H7 (cell line): ENCODE data around the gene MYBPC2. TPM values are rescaled to one million over a fixed set of nuclear protein-coding genes. Genes with fewer than 3 reads are reported as not detected.

ENCODE experiments used
- DNase-seq: peaks from one replicate; pipeline ENCODE4 v3.0.0; 2012
- H3K27me3 ChIP-seq: 2 replicates; pipeline ENCODE4 v1.6.0; 2011; ENCODE audit warnings: mild to moderate bottlenecking, low read length; ENCODE audit not compliant: control insufficient read depth, insufficient read depth
- H3K36me3 ChIP-seq: replicated peaks from 2 replicates; pipeline ENCODE4 v1.5.1; 2011; ENCODE audit warnings: low read length; ENCODE audit not compliant: control insufficient read depth, insufficient read depth
- H3K4me3 ChIP-seq: 2 replicates; pipeline ENCODE4 v1.5.1; 2011; ENCODE audit warnings: low read depth, mild to moderate bottlenecking, control low read depth, low read length, moderate library complexity; ENCODE audit not compliant: insufficient read depth
- total RNA-seq: library from RNA; depleted of rRNA; stranded (reverse); fragments of >200 nt; shearing (Covaris generic); gene quantifications from 2 replicates; pipeline ENCODE4 v1.2.3, GENCODE V29; 2014

MYBPC2 gene
- total RNA-seq, 1 experiment from 2014 or later = 0.24 TPM

DNA sequence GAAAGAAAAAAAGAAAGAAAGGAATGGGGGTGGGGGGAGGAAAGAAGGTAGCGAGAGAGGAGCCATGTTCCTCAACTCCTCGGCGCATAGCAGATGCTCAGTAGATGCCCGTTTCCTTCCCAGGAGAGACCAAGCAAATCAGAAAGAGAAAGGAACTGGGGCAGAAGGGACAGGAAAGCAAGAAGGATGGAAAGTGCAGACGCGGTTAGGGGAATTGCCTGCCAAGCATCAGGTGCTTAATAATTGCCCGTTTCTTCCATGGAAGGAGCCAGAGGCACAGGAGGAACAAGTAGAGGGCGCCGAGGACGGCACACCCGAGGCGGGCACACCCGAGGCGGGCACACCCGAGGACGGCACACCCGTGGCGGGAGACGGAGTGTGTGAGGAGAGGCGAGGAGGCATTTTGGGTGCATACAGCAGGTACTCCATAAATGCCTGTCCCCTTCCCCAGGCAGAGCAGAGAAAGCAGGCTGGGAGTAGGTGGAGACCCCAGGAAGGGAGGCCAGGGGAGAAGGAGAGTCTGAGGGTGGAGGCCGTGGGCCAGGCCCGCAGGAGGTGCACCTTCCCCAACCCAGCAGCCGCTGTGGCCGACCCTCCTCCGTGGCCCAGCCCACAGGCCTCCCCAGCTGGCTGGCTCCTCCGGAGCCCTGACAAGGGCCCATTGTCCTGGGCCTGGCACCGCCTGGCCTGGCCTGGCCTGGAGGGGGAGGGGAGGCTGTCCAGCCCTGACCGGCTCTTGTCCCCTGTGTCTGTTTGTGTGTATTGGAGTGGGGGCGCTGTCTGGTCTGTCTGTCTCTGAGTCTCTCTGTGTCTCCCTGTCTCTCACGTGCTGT, 63.7 kb downstream of the MYBPC2 start:
- Histone ChIP-seq H3K36me3 (no peaks in the 10 kb centered on the region), H3K27me3 (peaks cover 59% of the 10 kb centered on the region), H3K4me3 (no peak overlapping the region)
- peak; percentile 78 for DNase-seq

DNA sequence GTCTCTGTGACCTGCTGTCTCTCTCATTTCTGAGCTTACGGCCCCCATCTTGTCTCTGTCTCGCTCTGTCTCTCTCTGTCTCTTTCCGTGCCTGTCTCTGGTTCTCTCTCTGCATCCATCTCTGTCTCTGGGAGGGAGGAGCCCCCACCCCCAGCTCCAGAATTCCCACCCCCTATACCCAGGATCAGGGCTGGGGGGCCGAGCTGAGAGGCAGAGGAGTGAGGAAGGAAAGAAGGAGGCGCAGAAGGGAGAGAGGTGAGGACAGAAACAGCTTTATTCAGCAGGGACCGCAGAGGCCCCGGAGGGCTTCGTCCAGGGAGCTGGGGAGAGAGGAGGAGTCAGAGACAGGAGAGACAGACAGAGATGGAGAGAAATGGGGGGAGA, 64.3 kb downstream of the MYBPC2 start:
- no peak for DNase-seq
- peaks cover 53% of the 10 kb centered on the region for H3K27me3 ChIP-seq
- no peak overlapping the region for H3K4me3 ChIP-seq
- H3K36me3 ChIP-seq = no peaks in the 10 kb centered on the region

GRCh38 chr19:50498219-50499056, 65.7 kb downstream of the MYBPC2 start:
- Histone ChIP-seq H3K36me3 (no peaks in the 10 kb centered on the region), H3K4me3 (no peak overlapping the region), H3K27me3 (peaks cover 45% of the 10 kb centered on the region)
- DNase-seq = no peak

DNA sequence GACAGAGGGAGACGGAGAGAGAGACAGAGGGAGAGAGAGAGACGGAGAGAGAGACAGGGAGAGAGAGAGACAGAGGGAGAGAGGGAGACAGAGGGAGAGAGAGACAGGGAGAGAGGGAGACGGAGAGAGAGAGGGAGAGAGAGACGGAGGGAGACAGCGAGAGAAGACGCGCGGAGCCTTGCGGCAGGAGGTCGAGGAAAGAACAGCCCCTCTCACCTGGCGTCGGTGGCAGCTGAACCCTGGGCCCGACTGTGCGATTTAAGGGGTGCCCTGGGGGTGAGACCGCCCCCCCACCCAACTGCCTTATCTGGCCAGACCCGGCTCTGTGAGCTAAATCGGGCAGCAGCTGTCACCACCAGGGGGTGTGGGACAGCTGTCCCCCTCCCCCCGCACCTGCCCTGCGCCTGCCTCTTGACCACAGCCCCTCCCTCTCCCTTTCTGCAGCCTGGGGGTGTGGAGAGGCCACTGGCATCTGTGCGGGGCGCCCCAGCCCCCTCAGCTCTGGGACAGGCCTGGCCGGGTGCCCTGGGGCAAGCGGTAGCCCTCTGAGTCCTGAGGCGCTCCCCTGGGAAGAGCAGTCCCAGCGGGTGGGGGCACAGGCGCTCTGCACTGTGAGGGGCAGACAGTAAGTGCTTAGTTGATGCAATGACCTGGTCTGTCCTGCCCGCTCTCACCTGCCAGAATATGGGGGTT, 67.5 kb downstream of the MYBPC2 start:
- Histone ChIP-seq H3K36me3 (no peaks in the 10 kb centered on the region), H3K4me3 (peak overlapping the region; percentile 18; the same call in 1 of the 2 replicates), H3K27me3 (peaks cover 35% of the 10 kb centered on the region)
- DNase-seq = peak; percentile 88

DNA sequence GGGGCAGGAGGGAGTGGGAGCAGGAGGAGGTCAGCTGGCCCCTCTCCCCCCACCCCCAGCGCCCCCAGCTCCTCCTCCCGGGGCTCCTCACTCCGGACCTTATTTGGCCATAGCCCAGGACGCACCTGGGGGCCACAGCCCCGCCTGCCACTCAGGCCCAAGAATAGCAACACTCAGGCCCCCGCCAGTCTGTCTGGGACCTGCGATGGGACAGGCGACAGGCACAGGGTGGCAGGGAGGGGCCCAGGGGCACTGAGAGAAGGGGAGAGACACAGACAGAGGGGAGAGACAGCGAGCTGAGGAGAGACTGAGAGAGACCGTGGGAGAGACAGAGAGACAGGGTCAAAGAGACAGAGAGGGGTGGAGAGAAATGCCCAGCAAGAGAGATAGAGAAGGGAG, 68.1 kb downstream of the MYBPC2 start:
- DNase-seq = no peak
- peaks cover 35% of the 10 kb centered on the region for H3K27me3 ChIP-seq
- H3K4me3 ChIP-seq = no peak overlapping the region
- H3K36me3 ChIP-seq = no peaks in the 10 kb centered on the region

GRCh38 chr19:50501186-50501567, 68.5 kb downstream of the MYBPC2 start:
- peaks cover 35% of the 10 kb centered on the region for H3K27me3 ChIP-seq
- no peak for DNase-seq
- H3K36me3 ChIP-seq = no peaks in the 10 kb centered on the region
- H3K4me3 ChIP-seq = no peak overlapping the region

GRCh38 chr19:50501568-50502475, 69.1 kb downstream of the MYBPC2 start:
- H3K36me3 ChIP-seq = no peaks in the 10 kb centered on the region
- H3K4me3 ChIP-seq = no peak overlapping the region
- no peak for DNase-seq
- H3K27me3 ChIP-seq = peaks cover 34% of the 10 kb centered on the region

- Histone ChIP-seq H3K4me3 (no peak overlapping the region), H3K36me3 (no peaks in the 10 kb centered on the region), H3K27me3 (0 out of 2 replicates have a peak, but pooled peaks cover under 1% of the 10 kb centered on the region)
- DNase-seq = peak; percentile 51
Observed at GRCh38 chr19:50505856-50506611, 73.3 kb downstream of the MYBPC2 start.

DNA sequence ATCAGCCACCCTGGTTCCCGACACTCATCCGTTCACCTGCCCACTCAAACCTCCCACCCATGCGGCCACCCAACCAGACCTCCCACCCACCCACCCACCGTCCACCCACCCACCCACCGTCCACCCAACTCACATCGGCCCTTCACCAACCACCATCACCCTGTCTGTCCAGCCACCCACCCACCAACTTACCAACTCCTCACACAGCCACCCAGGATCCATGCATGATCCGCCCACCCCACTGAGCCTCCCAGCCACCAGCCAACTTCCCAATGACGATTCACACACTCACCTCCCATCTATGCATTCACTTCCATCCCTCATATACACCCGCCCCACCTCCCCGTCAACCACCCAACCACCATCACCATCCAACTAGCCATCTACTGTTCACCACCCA, 74.0 kb downstream of the MYBPC2 start:
- no peak for DNase-seq
- H3K36me3 ChIP-seq = no peaks in the 10 kb centered on the region
- H3K4me3 ChIP-seq = no peak overlapping the region
- no peaks in the 10 kb centered on the region for H3K27me3 ChIP-seq

DNA sequence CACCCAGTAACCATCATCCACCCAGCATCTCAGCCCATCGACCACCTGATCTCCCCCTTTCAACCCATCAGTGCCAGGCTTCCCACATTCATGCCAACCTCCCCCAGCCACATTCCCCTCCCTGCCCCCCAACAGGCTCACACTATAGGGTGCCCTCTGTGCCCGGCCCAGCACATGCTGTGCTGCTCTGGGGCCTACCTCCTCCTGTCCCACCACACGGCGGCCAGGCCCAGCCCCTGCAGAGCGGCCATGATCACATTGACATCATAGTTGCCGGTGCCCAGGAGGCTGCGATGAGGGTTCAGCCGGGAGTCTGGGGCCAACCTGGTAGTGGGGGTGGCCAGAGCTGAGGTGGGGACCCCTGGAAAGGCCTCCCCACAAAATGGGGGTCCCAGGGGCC, 74.7 kb downstream of the MYBPC2 start:
- no peak for DNase-seq
- Histone ChIP-seq H3K27me3 (no peaks in the 10 kb centered on the region), H3K36me3 (no peaks in the 10 kb centered on the region), H3K4me3 (no peak overlapping the region)

GRCh38 chr19:50508843-50509190, 76.1 kb downstream of the MYBPC2 start:
- H3K27me3 ChIP-seq = no peaks in the 10 kb centered on the region
- DNase-seq = no peak
- no peak overlapping the region for H3K4me3 ChIP-seq
- no peaks in the 10 kb centered on the region for H3K36me3 ChIP-seq

- H3K27me3 ChIP-seq = no peaks in the 10 kb centered on the region
- H3K4me3 ChIP-seq = no peak overlapping the region
- no peak for DNase-seq
- H3K36me3 ChIP-seq = no peaks in the 10 kb centered on the region
Observed at GRCh38 chr19:50509366-50509765, 76.7 kb downstream of the MYBPC2 start.

DNA sequence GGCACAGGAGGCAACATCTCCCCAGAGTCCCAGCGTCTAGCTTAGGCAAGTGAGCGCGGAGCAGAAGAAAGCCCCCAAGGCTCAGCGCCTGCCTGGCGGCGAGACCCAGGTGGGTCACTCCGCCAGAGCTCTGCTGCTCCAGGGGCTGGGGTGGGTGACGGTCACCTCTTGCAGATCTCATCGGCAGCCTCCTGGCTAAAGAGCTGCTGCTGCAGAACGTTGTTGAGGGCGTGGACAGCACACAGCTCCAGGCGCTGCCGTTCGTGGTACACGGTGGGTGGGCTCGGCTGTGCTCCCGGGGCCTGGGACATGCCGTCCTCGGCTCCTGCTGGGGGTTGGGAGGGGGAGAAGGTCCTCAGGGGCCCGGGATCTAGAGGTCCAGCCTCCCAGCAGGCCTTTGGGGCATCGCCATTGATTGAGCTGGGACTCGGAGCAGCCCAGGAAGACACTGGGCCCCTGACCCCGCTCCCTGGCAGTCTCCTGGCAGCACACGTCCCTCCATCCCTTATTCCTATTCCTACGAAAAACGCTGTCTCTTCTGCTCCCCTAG, 77.5 kb downstream of the MYBPC2 start:
- Histone ChIP-seq H3K36me3 (no peaks in the 10 kb centered on the region), H3K27me3 (no peaks in the 10 kb centered on the region; the same call in 1 of the 2 replicates), H3K4me3 (peak overlapping the region; percentile 59; the same call in 1 of the 2 replicates)
- no peak for DNase-seq
